Keratinocyte (primary cell): Measurements from ENCODE around the gene OR52B4. TPM values are rescaled to one million over a fixed set of nuclear protein-coding genes. Genes with fewer than 3 reads are reported as not detected.

Experiments
- DNase-seq: peaks from one replicate; pipeline ENCODE4 v3.0.0-alpha.2; 2011; ENCODE audit warnings: low read depth, missing footprints, low spot score
- FAIRE-seq: peaks from 2 replicates; lab custom pipeline; 2011; peaks lifted over from hg19 to GRCh38; lab: Jason Lieb, UNC
- H2AFZ ChIP-seq: 2 replicates; pipeline ENCODE4 v1.6.0; 2012; ENCODE audit warnings: low read length, control low read depth, inconsistent platforms; ENCODE audit not compliant: control insufficient read depth
- H3K27ac ChIP-seq: 2 replicates; pipeline ENCODE4 v1.5.1; 2011; ENCODE audit warnings: low read length; ENCODE audit not compliant: control insufficient read depth, insufficient read depth
- H3K27me3 ChIP-seq: 3 replicates; pipeline ENCODE4 v1.6.0; 2011; ENCODE audit warnings: low read length; ENCODE audit not compliant: control insufficient read depth, insufficient read depth; ENCODE audit errors: extremely low read depth
- H3K36me3 ChIP-seq, 2 experiments: 2 replicates in 1 of 2; 3 replicates in 1 of 2; pipeline ENCODE4 v1.5.1; 2011; ENCODE audit warnings: low read length in 2 of 2, mild to moderate bottlenecking in 1 of 2; ENCODE audit not compliant: control insufficient read depth in 2 of 2, insufficient read depth in 2 of 2; ENCODE audit errors: extremely low read depth in 1 of 2
- H3K4me1 ChIP-seq: 3 replicates; pipeline ENCODE4 v1.5.1; 2011; ENCODE audit warnings: low read length; ENCODE audit not compliant: control insufficient read depth, insufficient read depth; ENCODE audit errors: extremely low read depth
- H3K4me2 ChIP-seq: 3 replicates; pipeline ENCODE4 v1.6.0; 2011; ENCODE audit warnings: low read depth, low read length; ENCODE audit not compliant: control insufficient read depth, insufficient read depth; ENCODE audit errors: extremely low read depth
- H3K4me3 ChIP-seq, 3 experiments: fragments of 200-600 bp in 1 of 3; sonication (generic) in 1 of 3; 2 replicates in 2 of 3; 3 replicates in 1 of 3; pipeline ENCODE4 v1.5.1; 2011 to 2016; ENCODE audit warnings: low read length in 3 of 3, mild to moderate bottlenecking in 3 of 3, control low read depth in 2 of 3, inconsistent platforms in 1 of 3, low read depth in 1 of 3, mixed read lengths in 1 of 3, mixed run types in 1 of 3, moderate library complexity in 1 of 3; ENCODE audit not compliant: control insufficient read depth in 2 of 3, insufficient read depth in 2 of 3; ENCODE audit errors: extremely low read depth in 1 of 3
- H3K79me2 ChIP-seq: 2 replicates; pipeline ENCODE4 v1.6.0; 2012; ENCODE audit warnings: low read length; ENCODE audit not compliant: control insufficient read depth, insufficient read depth
- H3K9ac ChIP-seq: 3 replicates; pipeline ENCODE4 v1.6.0; 2011; ENCODE audit warnings: low read length; ENCODE audit not compliant: control insufficient read depth, insufficient read depth; ENCODE audit errors: extremely low read depth
- H3K9me1 ChIP-seq: 3 replicates; pipeline ENCODE4 v1.6.0; 2011; ENCODE audit warnings: low read length; ENCODE audit not compliant: control insufficient read depth, insufficient read depth; ENCODE audit errors: extremely low read depth
- H3K9me3 ChIP-seq: 2 replicates; pipeline ENCODE4 v1.5.1; 2012; ENCODE audit warnings: low read depth, low read length; ENCODE audit not compliant: control insufficient read depth
- H4K20me1 ChIP-seq: 3 replicates; pipeline ENCODE4 v1.6.0; 2011; ENCODE audit warnings: low read length; ENCODE audit not compliant: control insufficient read depth, insufficient read depth; ENCODE audit errors: extremely low read depth
- EZH2 ChIP-seq: IDR thresholded peaks from one replicate; pipeline ENCODE4 v1.6.1; 2012; ENCODE audit warnings: inconsistent platforms, mild to moderate bottlenecking, low read length, moderate library complexity
- dilution Hi-C: fragments of 300-500 bp; cut with MboI; formaldehyde crosslinking; loops from one replicate; pipeline ENCODE4 v1.7.0; 2020; ENCODE audit warnings: low sequenced_read_pairs; ENCODE audit not compliant: extremely low pct_ligation_motif_present
- polyA plus RNA-seq, 5 experiments: library from polyadenylated mRNA; depleted of rRNA in 3 of 5; stranded (reverse) in 3 of 5; stranded (forward) in 1 of 5; unstranded in 1 of 5; fragments of >200 nt; gene quantifications; 1 replicate in 1 of 5; 2 replicates in 3 of 5; 3 replicates in 1 of 5; pipeline versions ENCODE4 v1.2.1 to v1.2.3, GENCODE V29; 2011 to 2012; ENCODE audit warnings: missing spikeins in 2 of 5, low read depth in 1 of 5, low replicate concordance in 1 of 5
- TF ChIP-seq, protein P1 (sequence below), 3 experiments: IDR thresholded peaks in 1 of 3; conservative IDR thresholded peaks in 1 of 3; optimal IDR thresholded peaks in 1 of 3; 2 replicates in 2 of 3; 3 replicates in 1 of 3; pipeline versions ENCODE3 to v1.5.1; 2011; ENCODE audit warnings: low read length in 3 of 3, mild to moderate bottlenecking in 3 of 3, moderate library complexity in 2 of 3, control low read depth in 1 of 3, inconsistent platforms in 1 of 3; ENCODE audit not compliant: insufficient read depth in 2 of 3; ENCODE audit errors: extremely low read depth in 1 of 3

OR52B4 gene
- polyA plus RNA-seq, 1 donor (not counting 4 experiments of a cell fraction or from before 2014, with no cell fraction given), result not detected

DNA sequence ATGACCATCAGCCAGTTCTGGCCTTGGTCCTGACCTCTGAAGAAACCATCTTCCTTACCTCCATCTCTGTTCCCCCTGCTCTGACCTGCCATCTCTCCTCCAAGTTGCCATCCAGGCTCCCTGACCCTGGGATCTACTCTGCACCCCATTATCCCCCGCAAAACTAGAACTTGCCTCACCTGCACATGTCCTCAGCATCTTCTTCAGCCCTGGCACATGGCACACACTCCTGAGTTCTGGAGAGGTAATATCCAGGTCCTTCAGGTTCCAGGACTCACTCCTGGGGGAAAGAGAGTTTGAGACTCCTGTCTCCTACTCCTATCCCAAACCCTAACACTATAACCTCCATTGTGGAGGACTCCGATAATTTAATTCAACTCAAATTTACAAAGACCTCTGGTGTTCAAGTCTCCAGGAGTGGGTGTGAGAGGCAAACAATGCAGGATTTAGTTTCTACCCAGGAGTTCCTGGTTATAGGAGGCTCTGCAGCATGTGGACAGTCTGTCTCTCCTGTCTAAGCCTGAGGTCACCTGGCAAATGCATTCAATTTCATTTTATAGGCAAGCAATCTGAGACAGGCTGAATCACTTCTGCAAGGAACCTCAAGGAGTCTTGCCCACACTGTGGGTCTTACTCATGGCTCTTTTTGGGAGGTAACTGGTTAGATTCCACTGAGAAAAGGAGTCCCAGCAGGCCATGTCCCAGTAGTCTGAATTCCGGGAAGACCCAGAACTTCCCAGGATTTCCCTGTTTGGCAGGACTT is 18.0 kb upstream of the OR52B4 start:
- Histone ChIP-seq H3K9me1 (no peaks in the 10 kb centered on the region), H3K36me3 (peaks cover 18 to 38% of the 10 kb centered on the region in 2 experiments), H3K27me3 (no peaks in the 10 kb centered on the region), H4K20me1 (no peaks in the 10 kb centered on the region), H3K4me1 (no peaks in the 10 kb centered on the region), H2AFZ (no peak overlapping the region), H3K27ac (no peak overlapping the region), H3K9me3 (no peaks in the 10 kb centered on the region), H3K4me3 (no peak overlapping the region), H3K9ac (no peak overlapping the region), H3K79me2 (peaks cover 4% of the 10 kb centered on the region), H3K4me2 (no peak overlapping the region)
- DNase-seq (no peak), FAIRE-seq (no peak)
- no peak for TF ChIP-seq EZH2
- TF ChIP-seq, protein P1, sequence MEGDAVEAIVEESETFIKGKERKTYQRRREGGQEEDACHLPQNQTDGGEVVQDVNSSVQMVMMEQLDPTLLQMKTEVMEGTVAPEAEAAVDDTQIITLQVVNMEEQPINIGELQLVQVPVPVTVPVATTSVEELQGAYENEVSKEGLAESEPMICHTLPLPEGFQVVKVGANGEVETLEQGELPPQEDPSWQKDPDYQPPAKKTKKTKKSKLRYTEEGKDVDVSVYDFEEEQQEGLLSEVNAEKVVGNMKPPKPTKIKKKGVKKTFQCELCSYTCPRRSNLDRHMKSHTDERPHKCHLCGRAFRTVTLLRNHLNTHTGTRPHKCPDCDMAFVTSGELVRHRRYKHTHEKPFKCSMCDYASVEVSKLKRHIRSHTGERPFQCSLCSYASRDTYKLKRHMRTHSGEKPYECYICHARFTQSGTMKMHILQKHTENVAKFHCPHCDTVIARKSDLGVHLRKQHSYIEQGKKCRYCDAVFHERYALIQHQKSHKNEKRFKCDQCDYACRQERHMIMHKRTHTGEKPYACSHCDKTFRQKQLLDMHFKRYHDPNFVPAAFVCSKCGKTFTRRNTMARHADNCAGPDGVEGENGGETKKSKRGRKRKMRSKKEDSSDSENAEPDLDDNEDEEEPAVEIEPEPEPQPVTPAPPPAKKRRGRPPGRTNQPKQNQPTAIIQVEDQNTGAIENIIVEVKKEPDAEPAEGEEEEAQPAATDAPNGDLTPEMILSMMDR (optimal IDR thresholded peaks at IDR 0.05 in 1 of 3, IDR thresholded peaks at IDR 0.05 in 1 of 3, conservative IDR thresholded peaks at IDR 0.05 in 1 of 3; ENCODE audit: extremely low read depth in 1 of 3, insufficient read depth in 2 of 3, low read length in 3 of 3), result no peak
- dilution Hi-C loops, result no loop called here

- no peak for FAIRE-seq
- dilution Hi-C loops, result no loop called here
Measured at GRCh38 chr11:4381901-4382300, 13.7 kb upstream of the OR52B4 start.

More at GRCh38 chr11:4381901-4382300, 13.7 kb upstream of the OR52B4 start:
- H3K9ac ChIP-seq, result no peak overlapping the region
- H3K4me2 ChIP-seq, result no peak overlapping the region
- no peaks in the 10 kb centered on the region for H4K20me1 ChIP-seq
- no peaks in the 10 kb centered on the region for H3K9me1 ChIP-seq
- no peak overlapping the region for H3K4me3 ChIP-seq
- TF ChIP-seq, protein P1 (optimal IDR thresholded peaks at IDR 0.05 in 1 of 3, IDR thresholded peaks at IDR 0.05 in 1 of 3, conservative IDR thresholded peaks at IDR 0.05 in 1 of 3; ENCODE audit: extremely low read depth in 1 of 3, insufficient read depth in 2 of 3, low read length in 3 of 3), result no peak
- TF ChIP-seq EZH2, result no peak
- no peaks in the 10 kb centered on the region for H3K79me2 ChIP-seq
- peaks cover 3 to 17% of the 10 kb centered on the region in 2 experiments for H3K36me3 ChIP-seq
- H3K4me1 ChIP-seq, result no peaks in the 10 kb centered on the region
- no peaks in the 10 kb centered on the region for H3K27me3 ChIP-seq
- no peak overlapping the region for H2AFZ ChIP-seq
- H3K27ac ChIP-seq, result no peak overlapping the region
- DNase-seq, result no peak
- no peaks in the 10 kb centered on the region for H3K9me3 ChIP-seq
